HUES6 (cell line): ENCODE results near the gene NXPH1.

Experiments used
- H3K27ac ChIP-seq: 2 replicates; pipeline ENCODE4 v1.7.0; 2013; ENCODE audit warnings: low read depth, mild to moderate bottlenecking, low read length, inconsistent platforms
- H3K27me3 ChIP-seq: 2 replicates; pipeline ENCODE4 v1.6.1; 2013; ENCODE audit warnings: low read length; ENCODE audit not compliant: control insufficient read depth, insufficient read depth
- H3K36me3 ChIP-seq: 2 replicates; pipeline ENCODE4 v1.6.1; 2013; ENCODE audit warnings: low read length; ENCODE audit not compliant: control insufficient read depth, insufficient read depth
- H3K4me1 ChIP-seq: 2 replicates; pipeline ENCODE4 v1.6.1; 2013; ENCODE audit warnings: low read length; ENCODE audit not compliant: control insufficient read depth, insufficient read depth
- H3K4me3 ChIP-seq: 2 replicates; pipeline ENCODE4 v1.5.1; 2013; ENCODE audit warnings: low read depth, low read length
- H3K9ac ChIP-seq: one replicate; pipeline ENCODE4 v1.6.1; 2013; ENCODE audit warnings: mild to moderate bottlenecking, low read length
- H3K9me3 ChIP-seq: 2 replicates; pipeline ENCODE4 v1.6.1; 2013; ENCODE audit warnings: low read depth, low read length; ENCODE audit not compliant: control insufficient read depth, insufficient read depth

The NXPH1 gene

DNA sequence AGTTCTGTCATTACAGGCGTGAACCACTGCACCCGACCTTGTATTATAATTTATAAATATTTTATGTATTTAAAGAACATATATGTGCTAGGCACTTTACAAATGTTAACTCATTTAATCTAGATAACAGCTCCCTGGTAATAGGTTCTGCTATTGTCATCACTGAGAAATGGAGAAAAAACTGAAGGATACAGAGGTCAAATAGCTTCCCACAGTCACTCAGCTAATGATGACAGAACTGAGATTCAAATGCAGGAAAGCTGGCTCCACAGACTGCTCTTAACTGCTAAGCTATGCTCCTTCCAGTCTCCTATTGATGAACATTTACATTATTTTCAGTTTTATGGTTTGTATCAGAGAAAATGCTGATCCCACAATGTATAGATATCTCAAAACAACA is 28.9 kb downstream of the NXPH1 start:
- Histone ChIP-seq H3K9ac (no peak overlapping the region), H3K27me3 (no peaks in the 10 kb centered on the region), H3K9me3 (no peaks in the 10 kb centered on the region)

DNA sequence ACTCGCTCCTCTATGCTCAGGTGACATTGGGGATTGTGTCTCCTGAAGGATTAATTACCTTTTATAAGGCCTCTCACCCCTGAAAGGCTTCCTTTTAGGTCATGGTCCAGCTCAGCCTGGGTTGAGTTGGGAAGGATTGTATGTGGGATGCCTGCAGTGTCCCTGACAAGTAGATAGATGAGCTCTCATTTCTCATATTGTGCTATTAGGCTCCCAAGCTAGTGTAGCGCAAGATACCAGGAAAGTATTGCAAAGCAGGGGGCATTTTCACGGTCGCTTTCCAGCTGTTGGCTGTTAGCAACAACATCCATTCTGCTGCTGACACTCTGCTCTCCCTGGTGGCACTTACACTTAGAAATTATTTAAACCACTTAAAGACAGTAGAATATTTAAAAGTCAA is 31.9 kb downstream of the NXPH1 start:
- Histone ChIP-seq H3K4me1 (no peaks in the 10 kb centered on the region), H3K9ac (no peak overlapping the region), H3K27me3 (no peaks in the 10 kb centered on the region), H3K9me3 (no peaks in the 10 kb centered on the region), H3K36me3 (no peaks in the 10 kb centered on the region), H3K27ac (no peak overlapping the region), H3K4me3 (no peak overlapping the region)

More for the DNA sequence above, 28.9 kb downstream of the NXPH1 start:
- H3K27ac ChIP-seq: no peak overlapping the region
- no peaks in the 10 kb centered on the region for H3K4me1 ChIP-seq
- no peak overlapping the region for H3K4me3 ChIP-seq
- no peaks in the 10 kb centered on the region for H3K36me3 ChIP-seq

- H3K27ac ChIP-seq: no peak overlapping the region
- no peak overlapping the region for H3K9ac ChIP-seq
- no peaks in the 10 kb centered on the region for H3K9me3 ChIP-seq
- no peaks in the 10 kb centered on the region for H3K4me1 ChIP-seq
- no peaks in the 10 kb centered on the region for H3K36me3 ChIP-seq
- no peaks in the 10 kb centered on the region for H3K27me3 ChIP-seq
- H3K4me3 ChIP-seq: no peak overlapping the region
Observed at GRCh38 chr7:8480527-8480926, 47.1 kb downstream of the NXPH1 start.

DNA sequence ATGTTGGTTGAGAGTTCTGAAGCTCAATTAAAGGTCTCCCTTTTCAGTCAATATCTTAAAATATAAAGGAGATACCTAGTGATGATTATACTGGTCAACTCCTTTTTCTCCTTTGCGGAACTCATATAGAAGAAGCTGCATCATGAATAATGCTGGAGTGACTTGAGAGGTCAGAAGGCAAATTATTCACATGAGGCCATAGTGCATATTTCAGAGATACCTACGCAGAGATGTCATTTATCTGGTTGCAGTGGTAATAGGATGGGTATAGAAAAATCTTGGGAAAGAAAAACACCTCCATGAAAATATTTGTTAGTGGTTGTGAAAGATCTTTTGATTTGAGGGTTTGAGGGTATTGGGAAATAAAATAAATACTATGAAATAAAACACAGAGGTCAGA is 47.7 kb downstream of the NXPH1 start:
- H3K4me1 ChIP-seq: no peaks in the 10 kb centered on the region
- H3K9me3 ChIP-seq: no peaks in the 10 kb centered on the region
- H3K9ac ChIP-seq: no peak overlapping the region
- H3K36me3 ChIP-seq: no peaks in the 10 kb centered on the region
- H3K4me3 ChIP-seq: no peak overlapping the region
- no peaks in the 10 kb centered on the region for H3K27me3 ChIP-seq
- H3K27ac ChIP-seq: no peak overlapping the region

DNA sequence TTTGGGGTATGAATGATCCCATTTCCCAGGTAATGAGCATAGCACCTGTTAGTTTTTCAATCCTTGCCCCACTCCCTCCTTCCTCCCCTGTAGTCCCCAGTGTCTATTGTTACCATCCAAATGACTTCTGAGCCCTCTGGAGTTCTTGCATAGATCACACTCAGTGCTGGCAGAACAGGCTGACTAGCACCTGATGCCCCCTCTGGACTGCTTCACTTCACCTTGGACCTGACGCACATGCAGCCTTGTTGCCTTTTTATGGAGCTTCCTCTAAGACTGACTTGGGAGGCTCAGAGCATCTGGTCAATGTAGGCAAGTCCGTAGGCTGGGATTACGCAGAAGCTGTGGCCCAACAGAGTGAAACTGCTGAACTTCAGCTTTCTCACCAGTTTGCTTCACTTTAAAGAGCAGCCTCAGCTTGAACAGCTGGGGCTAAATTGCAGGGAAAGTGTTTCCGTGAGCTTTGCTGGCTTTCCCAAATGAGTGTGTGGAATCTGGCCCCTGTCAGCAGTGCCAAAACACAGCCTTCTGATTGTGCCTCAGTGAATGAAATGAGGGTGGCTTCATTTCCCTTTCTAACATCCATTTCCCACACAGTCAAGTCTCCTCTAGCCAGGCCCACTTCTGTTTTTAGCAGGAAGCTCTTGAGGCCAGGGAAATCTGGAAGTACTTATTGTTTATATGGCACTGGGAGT is 48.5 kb downstream of the NXPH1 start:
- Histone ChIP-seq H3K27me3 (no peaks in the 10 kb centered on the region), H3K27ac (no peak overlapping the region), H3K4me1 (no peaks in the 10 kb centered on the region)

GRCh38 chr7:8490391-8491045 is 57.1 kb downstream of the NXPH1 start:
- Histone ChIP-seq H3K27me3 (no peaks in the 10 kb centered on the region), H3K4me3 (no peak overlapping the region), H3K9ac (no peak overlapping the region), H3K27ac (no peak overlapping the region), H3K9me3 (no peaks in the 10 kb centered on the region), H3K4me1 (no peaks in the 10 kb centered on the region), H3K36me3 (no peaks in the 10 kb centered on the region)

More for the DNA sequence above, 48.5 kb downstream of the NXPH1 start:
- Histone ChIP-seq H3K36me3 (no peaks in the 10 kb centered on the region), H3K4me3 (no peak overlapping the region), H3K9ac (no peak overlapping the region), H3K9me3 (no peaks in the 10 kb centered on the region)

- Histone ChIP-seq H3K9me3 (no peaks in the 10 kb centered on the region), H3K4me1 (no peaks in the 10 kb centered on the region), H3K27me3 (no peaks in the 10 kb centered on the region), H3K36me3 (no peaks in the 10 kb centered on the region), H3K4me3 (no peak overlapping the region), H3K9ac (no peak overlapping the region), H3K27ac (no peak overlapping the region)
Observed at GRCh38 chr7:8491106-8491505, 57.7 kb downstream of the NXPH1 start.

- no peak overlapping the region for H3K9ac ChIP-seq
- H3K27me3 ChIP-seq: no peaks in the 10 kb centered on the region
- H3K4me3 ChIP-seq: no peak overlapping the region
- no peak overlapping the region for H3K27ac ChIP-seq
- H3K9me3 ChIP-seq: no peaks in the 10 kb centered on the region
- H3K4me1 ChIP-seq: no peaks in the 10 kb centered on the region
- H3K36me3 ChIP-seq: no peaks in the 10 kb centered on the region
Observed at GRCh38 chr7:8491544-8492489, 58.4 kb downstream of the NXPH1 start.

GRCh38 chr7:8499128-8499527 is 65.7 kb downstream of the NXPH1 start:
- Histone ChIP-seq H3K27ac (no peak overlapping the region), H3K27me3 (no peaks in the 10 kb centered on the region), H3K4me1 (peaks cover 8% of the 10 kb centered on the region; the same call in 1 of the 2 replicates)

GRCh38 chr7:8500286-8500685 is 66.9 kb downstream of the NXPH1 start:
- no peak overlapping the region for H3K27ac ChIP-seq
- H3K36me3 ChIP-seq: no peaks in the 10 kb centered on the region
- H3K4me3 ChIP-seq: no peak overlapping the region

More at GRCh38 chr7:8499128-8499527, 65.7 kb downstream of the NXPH1 start:
- Histone ChIP-seq H3K9me3 (no peaks in the 10 kb centered on the region), H3K9ac (no peak overlapping the region), H3K4me3 (no peak overlapping the region), H3K36me3 (no peaks in the 10 kb centered on the region)

GRCh38 chr7:8507566-8507965 is 74.2 kb downstream of the NXPH1 start:
- no peak overlapping the region for H3K27ac ChIP-seq
- no peaks in the 10 kb centered on the region for H3K9me3 ChIP-seq
- no peaks in the 10 kb centered on the region for H3K27me3 ChIP-seq
- H3K36me3 ChIP-seq: no peaks in the 10 kb centered on the region
- no peaks in the 10 kb centered on the region for H3K4me1 ChIP-seq
- no peak overlapping the region for H3K4me3 ChIP-seq
- H3K9ac ChIP-seq: no peak overlapping the region

More at GRCh38 chr7:8500286-8500685, 66.9 kb downstream of the NXPH1 start:
- Histone ChIP-seq H3K4me1 (peaks cover 8% of the 10 kb centered on the region; the same call in 1 of the 2 replicates), H3K27me3 (no peaks in the 10 kb centered on the region), H3K9ac (no peak overlapping the region), H3K9me3 (no peaks in the 10 kb centered on the region)
